Adipose tissue (tissue), 3 donors: ENCODE results near the gene TBC1D22B. TPM values are rescaled to one million over a fixed set of nuclear protein-coding genes. Genes with fewer than 3 reads are reported as not detected.

ENCODE experiments used
- H3K27ac ChIP-seq: one replicate; pipeline ENCODE4 v1.5.1; 2013; ENCODE audit warnings: low read depth, low read length
- WGBS, 3 donors: extraction: QIAGEN DNeasy Blood & Tissue Kit; methylation state at CpG; one replicate each; pipeline ENCODE4 v1.1.7; 2013; 5-methylcytosine and 5-hydroxymethylcytosine counted together
- polyA plus RNA-seq, 3 donors: library from polyadenylated mRNA; stranded (reverse); fragments of 200-250 nt; gene quantifications; one replicate each; pipeline ENCODE4 v1.2.3, GENCODE V29; 2013
- donor health status: healthy with polysubstance abuse.
- donor health status: Bipolar disorder and iron deficiency.
- donor health status: healthy.

The TBC1D22B gene
- polyA plus RNA-seq, 3 donors = 4.6 to 6.2 (median 4.8) TPM

GRCh38 chr6:37238381-37238780 is 19.2 kb upstream of the TBC1D22B start:
- 57 to 76% (median 58%) methylated on average over 1 of the region's 1 CpG for WGBS, 3 donors
- no peak overlapping the region for H3K27ac ChIP-seq

GRCh38 chr6:37239526-37239925 is 18.0 kb upstream of the TBC1D22B start:
- H3K27ac ChIP-seq = peak overlapping the region; percentile 22

GRCh38 chr6:37239950-37240713 is 17.4 kb upstream of the TBC1D22B start:
- WGBS, 3 donors = 27 to 39% (median 31%) methylated on average over 4 of the region's 4 CpGs
- H3K27ac ChIP-seq = peak overlapping the region; percentile 22

More at GRCh38 chr6:37239526-37239925, 18.0 kb upstream of the TBC1D22B start:
- 54 to 84% (median 55%) methylated on average over 3 of the region's 3 CpGs for WGBS, 3 donors

GRCh38 chr6:37241131-37241530 is 16.4 kb upstream of the TBC1D22B start:
- 93 to 96% (median 96%) methylated on average over 6 of the region's 6 CpGs for WGBS, 3 donors
- H3K27ac ChIP-seq = no peak overlapping the region

- 62 to 90% (median 79%) methylated on average over 5 of the region's 5 CpGs for WGBS, 3 donors
- no peak overlapping the region for H3K27ac ChIP-seq
Measured at GRCh38 chr6:37241775-37242428, 15.7 kb upstream of the TBC1D22B start.

GRCh38 chr6:37242429-37243052 is 15.0 kb upstream of the TBC1D22B start:
- 94 to 100% (median 95%) methylated on average over 1 of the region's 1 CpG for WGBS, 3 donors

GRCh38 chr6:37243131-37243815 is 14.3 kb upstream of the TBC1D22B start:
- WGBS, 3 donors = 85 to 93% (median 93%) methylated on average over 8 of the region's 8 CpGs
- H3K27ac ChIP-seq = no peak overlapping the region

More at GRCh38 chr6:37242429-37243052, 15.0 kb upstream of the TBC1D22B start:
- no peak overlapping the region for H3K27ac ChIP-seq

GRCh38 chr6:37243816-37244370 is 13.7 kb upstream of the TBC1D22B start:
- no peak overlapping the region for H3K27ac ChIP-seq
- WGBS, 3 donors = 55 to 69% (median 57%) methylated on average over 3 of the region's 3 CpGs

- peak overlapping the region; percentile 63 for H3K27ac ChIP-seq
- 37 to 48% (median 48%) methylated on average over 6 of the region's 6 CpGs for WGBS, 3 donors
Measured at GRCh38 chr6:37244430-37245310, 12.9 kb upstream of the TBC1D22B start.

GRCh38 chr6:37251211-37251780 is 6.3 kb upstream of the TBC1D22B start:
- no peak overlapping the region for H3K27ac ChIP-seq
- WGBS, 3 donors = 73 to 86% (median 75%) methylated on average over 4 of the region's 4 CpGs

GRCh38 chr6:37253486-37254007 is 4.0 kb upstream of the TBC1D22B start:
- H3K27ac ChIP-seq = no peak overlapping the region

- WGBS, 3 donors = 94 to 98% (median 96%) methylated on average over 5 of the region's 5 CpGs
- no peak overlapping the region for H3K27ac ChIP-seq
Measured at GRCh38 chr6:37254881-37255280, 2.7 kb upstream of the TBC1D22B start.

- 43 to 47% (median 45%) methylated on average over 12 of the region's 12 CpGs for WGBS, 3 donors
- no peak overlapping the region for H3K27ac ChIP-seq
Measured at GRCh38 chr6:37256692-37257319, 766 bp upstream of the TBC1D22B start.

- no peak overlapping the region for H3K27ac ChIP-seq
Measured at GRCh38 chr6:37257320-37257633, 295 bp upstream of the TBC1D22B start.

GRCh38 chr6:37258405-37259105 is 983 bp downstream of the TBC1D22B start:
- H3K27ac ChIP-seq = no peak overlapping the region
- WGBS, 3 donors = 15 to 16% (median 15%) methylated on average over 11 of the region's 11 CpGs

More at GRCh38 chr6:37257320-37257633, 295 bp upstream of the TBC1D22B start:
- 0 to 1% (median 1%) methylated on average over 9 of the region's 9 CpGs for WGBS, 3 donors

GRCh38 chr6:37259191-37259590 is 1.6 kb downstream of the TBC1D22B start:
- WGBS, 3 donors = 27 to 46% (median 35%) methylated on average over 2 of the region's 2 CpGs

More at GRCh38 chr6:37259191-37259590, 1.6 kb downstream of the TBC1D22B start:
- H3K27ac ChIP-seq = no peak overlapping the region
